Measurements from ENCODE around the gene CAB39.

DNA sequence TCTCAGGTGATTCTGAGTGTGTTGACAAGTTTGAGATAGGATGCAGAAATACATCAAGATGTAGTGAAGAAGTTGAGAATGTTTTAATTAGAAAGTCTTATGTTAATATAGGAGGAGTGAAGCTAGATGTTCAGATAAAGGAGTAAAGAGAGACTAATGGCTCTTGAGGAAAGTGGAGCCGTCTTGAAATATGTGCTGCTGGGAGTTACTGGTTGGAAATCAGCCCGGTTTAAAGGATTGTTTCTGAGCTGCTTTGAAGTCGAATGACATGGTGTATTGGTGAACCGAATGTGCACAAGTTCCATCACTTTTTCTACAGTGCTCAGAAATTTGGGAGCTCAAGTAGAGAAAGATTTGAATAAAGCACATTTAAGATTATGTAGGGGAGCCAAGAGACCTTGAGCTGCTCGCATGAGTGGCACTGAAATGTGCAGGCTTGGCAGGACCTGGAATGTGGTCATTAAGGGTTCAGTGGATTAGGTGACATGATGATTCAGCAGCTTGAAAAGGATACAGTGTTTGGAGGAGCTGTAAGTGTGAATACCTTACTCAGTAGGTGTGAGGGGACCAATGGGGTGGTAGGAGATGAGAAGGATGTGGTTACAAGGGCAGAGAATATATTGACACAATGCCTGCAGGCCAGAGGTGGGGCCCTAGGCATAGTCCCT, 68.6 kb downstream of the CAB39 start:
- TF ChIP-seq POLR2AphosphoS5 (IDR thresholded peaks at IDR 0.05; ENCODE audit: borderline replicate concordance, low read depth, low read length) (no peak), EZH2 (IDR thresholded peaks at IDR 0.05) (no peak)
